Measurements from ENCODE around the gene SLC51A.
"Not testable (repeated sequence)": the region's sequence is repeated elsewhere in the genome, so short reads cannot be mapped to it uniquely, and the experiment has no call there.

SLC51A gene

GRCh38 chr3:196193736-196194541 lies 22.4 kb upstream of the SLC51A start:
- H2AFZ ChIP-seq (ENCODE audit: low read length, unreplicated experiment): no peak overlapping the region
- no peak overlapping the region for H3K4me3 ChIP-seq (ENCODE audit: low read depth, low read length)
- H3K27ac ChIP-seq (ENCODE audit: low read depth, low read length): no peak overlapping the region
- no peaks in the 10 kb centered on the region for H3K36me3 ChIP-seq (ENCODE audit: insufficient read depth, low read length)
- no peaks in the 10 kb centered on the region for H3K79me2 ChIP-seq (ENCODE audit: control insufficient read depth, insufficient read depth, low read length, unreplicated experiment)
- H3K27me3 ChIP-seq (ENCODE audit: insufficient read depth, low read length): no peaks in the 10 kb centered on the region
- no peaks in the 10 kb centered on the region for H3K4me1 ChIP-seq (ENCODE audit: control insufficient read depth, insufficient read depth, low read length, unreplicated experiment)

- Histone ChIP-seq H3K4me3 (ENCODE audit: low read depth, low read length) (no peak overlapping the region), H3K4me1 (ENCODE audit: control insufficient read depth, insufficient read depth, low read length, unreplicated experiment) (no peaks in the 10 kb centered on the region), H3K79me2 (ENCODE audit: control insufficient read depth, insufficient read depth, low read length, unreplicated experiment) (no peaks in the 10 kb centered on the region), H2AFZ (ENCODE audit: low read length, unreplicated experiment) (no peak overlapping the region), H3K27me3 (ENCODE audit: insufficient read depth, low read length) (no peaks in the 10 kb centered on the region), H3K36me3 (ENCODE audit: insufficient read depth, low read length) (no peaks in the 10 kb centered on the region), H3K27ac (ENCODE audit: low read depth, low read length) (no peak overlapping the region)
Measured at GRCh38 chr3:196194542-196194915, 21.8 kb upstream of the SLC51A start.

GRCh38 chr3:196195664-196196265 lies 20.6 kb upstream of the SLC51A start:
- H3K4me1 ChIP-seq (ENCODE audit: control insufficient read depth, insufficient read depth, low read length, unreplicated experiment): no peaks in the 10 kb centered on the region
- no peak overlapping the region for H2AFZ ChIP-seq (ENCODE audit: low read length, unreplicated experiment)
- no peak overlapping the region for H3K4me3 ChIP-seq (ENCODE audit: low read depth, low read length)
- no peaks in the 10 kb centered on the region for H3K27me3 ChIP-seq (ENCODE audit: insufficient read depth, low read length)
- H3K36me3 ChIP-seq (ENCODE audit: insufficient read depth, low read length): no peaks in the 10 kb centered on the region
- no peak overlapping the region for H3K27ac ChIP-seq (ENCODE audit: low read depth, low read length)
- H3K79me2 ChIP-seq (ENCODE audit: control insufficient read depth, insufficient read depth, low read length, unreplicated experiment): no peaks in the 10 kb centered on the region

GRCh38 chr3:196197524-196197923 lies 18.8 kb upstream of the SLC51A start:
- Histone ChIP-seq H3K79me2 (ENCODE audit: control insufficient read depth, insufficient read depth, low read length, unreplicated experiment) (no peaks in the 10 kb centered on the region), H3K27ac (ENCODE audit: low read depth, low read length) (no peak overlapping the region), H2AFZ (ENCODE audit: low read length, unreplicated experiment) (no peak overlapping the region), H3K36me3 (ENCODE audit: insufficient read depth, low read length) (no peaks in the 10 kb centered on the region), H3K27me3 (ENCODE audit: insufficient read depth, low read length) (no peaks in the 10 kb centered on the region), H3K4me3 (ENCODE audit: low read depth, low read length) (no peak overlapping the region), H3K4me1 (ENCODE audit: control insufficient read depth, insufficient read depth, low read length, unreplicated experiment) (no peaks in the 10 kb centered on the region)

- H3K36me3 ChIP-seq (ENCODE audit: insufficient read depth, low read length): no peaks in the 10 kb centered on the region
- H3K79me2 ChIP-seq (ENCODE audit: control insufficient read depth, insufficient read depth, low read length, unreplicated experiment): no peaks in the 10 kb centered on the region
- H3K27me3 ChIP-seq (ENCODE audit: insufficient read depth, low read length): no peaks in the 10 kb centered on the region
- no peak overlapping the region for H3K4me3 ChIP-seq (ENCODE audit: low read depth, low read length)
- H3K4me1 ChIP-seq (ENCODE audit: control insufficient read depth, insufficient read depth, low read length, unreplicated experiment): no peaks in the 10 kb centered on the region
- H3K27ac ChIP-seq (ENCODE audit: low read depth, low read length): no peak overlapping the region
- H2AFZ ChIP-seq (ENCODE audit: low read length, unreplicated experiment): no peak overlapping the region
Measured at GRCh38 chr3:196198081-196198675, 18.2 kb upstream of the SLC51A start.

- Histone ChIP-seq H3K4me1 (ENCODE audit: control insufficient read depth, insufficient read depth, low read length, unreplicated experiment) (no peaks in the 10 kb centered on the region), H3K27ac (ENCODE audit: low read depth, low read length) (no peak overlapping the region)
Measured at GRCh38 chr3:196198771-196199753, 17.3 kb upstream of the SLC51A start.

GRCh38 chr3:196202516-196202970 lies 13.8 kb upstream of the SLC51A start:
- Histone ChIP-seq H3K4me3 (ENCODE audit: low read depth, low read length) (no peak overlapping the region), H3K36me3 (ENCODE audit: insufficient read depth, low read length) (no peaks in the 10 kb centered on the region), H3K27ac (ENCODE audit: low read depth, low read length) (no peak overlapping the region), H2AFZ (ENCODE audit: low read length, unreplicated experiment) (no peak overlapping the region), H3K79me2 (ENCODE audit: control insufficient read depth, insufficient read depth, low read length, unreplicated experiment) (no peaks in the 10 kb centered on the region), H3K27me3 (ENCODE audit: insufficient read depth, low read length) (no peaks in the 10 kb centered on the region), H3K4me1 (ENCODE audit: control insufficient read depth, insufficient read depth, low read length, unreplicated experiment) (no peaks in the 10 kb centered on the region)

More at GRCh38 chr3:196198771-196199753, 17.3 kb upstream of the SLC51A start:
- Histone ChIP-seq H3K27me3 (ENCODE audit: insufficient read depth, low read length) (no peaks in the 10 kb centered on the region), H3K79me2 (ENCODE audit: control insufficient read depth, insufficient read depth, low read length, unreplicated experiment) (no peaks in the 10 kb centered on the region), H3K4me3 (ENCODE audit: low read depth, low read length) (no peak overlapping the region), H3K36me3 (ENCODE audit: insufficient read depth, low read length) (no peaks in the 10 kb centered on the region), H2AFZ (ENCODE audit: low read length, unreplicated experiment) (no peak overlapping the region)

- Histone ChIP-seq H3K36me3 (ENCODE audit: insufficient read depth, low read length) (no peaks in the 10 kb centered on the region), H2AFZ (ENCODE audit: low read length, unreplicated experiment) (no peak overlapping the region), H3K4me3 (ENCODE audit: low read depth, low read length) (no peak overlapping the region), H3K27me3 (ENCODE audit: insufficient read depth, low read length) (no peaks in the 10 kb centered on the region), H3K79me2 (ENCODE audit: control insufficient read depth, insufficient read depth, low read length, unreplicated experiment) (no peaks in the 10 kb centered on the region), H3K27ac (ENCODE audit: low read depth, low read length) (no peak overlapping the region), H3K4me1 (ENCODE audit: control insufficient read depth, insufficient read depth, low read length, unreplicated experiment) (no peaks in the 10 kb centered on the region)
Measured at GRCh38 chr3:196203846-196204245, 12.5 kb upstream of the SLC51A start.

- H3K4me1 ChIP-seq (ENCODE audit: control insufficient read depth, insufficient read depth, low read length, unreplicated experiment); H3K4me3 ChIP-seq (ENCODE audit: low read depth, low read length); H3K79me2 ChIP-seq (ENCODE audit: control insufficient read depth, insufficient read depth, low read length, unreplicated experiment); H3K27ac ChIP-seq (ENCODE audit: low read depth, low read length); H3K27me3 ChIP-seq (ENCODE audit: insufficient read depth, low read length); H2AFZ ChIP-seq (ENCODE audit: low read length, unreplicated experiment); H3K36me3 ChIP-seq (ENCODE audit: insufficient read depth, low read length): not testable (repeated sequence)
Measured at GRCh38 chr3:196205442-196206205, 10.7 kb upstream of the SLC51A start.

Measured in ACC112 (cell line).